HUES6 (cell line): ENCODE measurements around the gene ARMC9.

ENCODE experiments used
- H3K27ac ChIP-seq: 2 replicates; pipeline ENCODE4 v1.7.0; 2013; ENCODE audit warnings: low read depth, mild to moderate bottlenecking, low read length, inconsistent platforms
- H3K27me3 ChIP-seq: 2 replicates; pipeline ENCODE4 v1.6.1; 2013; ENCODE audit warnings: low read length; ENCODE audit not compliant: control insufficient read depth, insufficient read depth
- H3K36me3 ChIP-seq: 2 replicates; pipeline ENCODE4 v1.6.1; 2013; ENCODE audit warnings: low read length; ENCODE audit not compliant: control insufficient read depth, insufficient read depth
- H3K4me1 ChIP-seq: 2 replicates; pipeline ENCODE4 v1.6.1; 2013; ENCODE audit warnings: low read length; ENCODE audit not compliant: control insufficient read depth, insufficient read depth
- H3K4me3 ChIP-seq: 2 replicates; pipeline ENCODE4 v1.5.1; 2013; ENCODE audit warnings: low read depth, low read length
- H3K9ac ChIP-seq: one replicate; pipeline ENCODE4 v1.6.1; 2013; ENCODE audit warnings: mild to moderate bottlenecking, low read length
- H3K9me3 ChIP-seq: 2 replicates; pipeline ENCODE4 v1.6.1; 2013; ENCODE audit warnings: low read depth, low read length; ENCODE audit not compliant: control insufficient read depth, insufficient read depth

The ARMC9 gene

DNA sequence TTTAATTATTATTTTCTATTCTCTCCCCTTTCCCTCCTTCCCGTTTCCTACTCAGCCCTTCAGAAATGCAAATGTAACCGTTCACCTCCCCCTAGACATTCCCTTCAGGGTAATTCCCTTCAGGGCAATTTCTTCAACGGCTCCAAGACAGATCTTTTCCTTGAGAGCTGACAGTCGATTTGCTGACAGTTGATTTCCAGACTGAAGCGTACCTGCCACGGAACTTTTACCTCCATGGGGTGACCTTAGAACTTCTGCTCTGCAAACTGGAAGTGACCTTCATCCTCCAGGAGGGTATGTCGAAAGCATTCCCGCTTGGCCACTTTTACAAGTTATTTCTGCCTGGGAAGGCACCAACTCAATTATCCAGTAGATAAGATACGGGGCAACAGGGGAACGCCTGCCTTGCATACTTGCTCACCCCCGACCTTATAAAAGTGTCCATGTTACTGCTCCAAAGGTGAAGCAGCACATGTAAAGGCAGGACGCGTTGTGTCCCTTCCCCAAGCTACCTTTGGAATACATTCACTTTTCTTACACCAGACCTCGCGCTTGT is 215.6 kb downstream of the ARMC9 start:
- no peaks in the 10 kb centered on the region for H3K27me3 ChIP-seq
- H3K9me3 ChIP-seq, result peaks cover 10% of the 10 kb centered on the region
- H3K4me1 ChIP-seq, result peaks cover 35% of the 10 kb centered on the region
- peak overlapping the region; percentile 11; the same call in 1 of the 2 replicates for H3K4me3 ChIP-seq
- no peaks in the 10 kb centered on the region for H3K36me3 ChIP-seq
- H3K27ac ChIP-seq, result no peak overlapping the region
- peak overlapping the region; percentile 5 for H3K9ac ChIP-seq

DNA sequence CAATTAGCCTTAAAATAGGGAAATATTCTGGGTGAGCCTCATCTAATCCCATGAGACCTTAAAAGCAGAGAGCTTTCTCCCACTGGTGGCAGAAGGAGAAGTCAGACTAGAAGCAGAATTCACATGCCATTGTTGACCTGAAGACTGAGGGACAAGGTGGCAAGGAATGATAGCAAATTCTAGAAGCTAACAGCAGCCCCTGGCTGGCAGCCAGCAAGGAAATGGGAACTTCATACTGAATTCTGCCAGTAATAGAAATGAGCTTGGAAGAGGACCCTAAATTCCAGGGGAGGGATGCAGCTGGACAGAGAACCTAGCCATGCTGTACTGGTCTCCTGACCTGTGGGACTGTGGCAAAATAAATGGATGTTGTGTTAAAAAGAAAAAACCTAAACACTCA is 216.6 kb downstream of the ARMC9 start:
- Histone ChIP-seq H3K4me3 (no peak overlapping the region), H3K36me3 (no peaks in the 10 kb centered on the region), H3K27me3 (no peaks in the 10 kb centered on the region), H3K9ac (no peak overlapping the region), H3K27ac (no peak overlapping the region), H3K9me3 (peaks cover under 1% of the 10 kb centered on the region), H3K4me1 (peaks cover 35% of the 10 kb centered on the region)

DNA sequence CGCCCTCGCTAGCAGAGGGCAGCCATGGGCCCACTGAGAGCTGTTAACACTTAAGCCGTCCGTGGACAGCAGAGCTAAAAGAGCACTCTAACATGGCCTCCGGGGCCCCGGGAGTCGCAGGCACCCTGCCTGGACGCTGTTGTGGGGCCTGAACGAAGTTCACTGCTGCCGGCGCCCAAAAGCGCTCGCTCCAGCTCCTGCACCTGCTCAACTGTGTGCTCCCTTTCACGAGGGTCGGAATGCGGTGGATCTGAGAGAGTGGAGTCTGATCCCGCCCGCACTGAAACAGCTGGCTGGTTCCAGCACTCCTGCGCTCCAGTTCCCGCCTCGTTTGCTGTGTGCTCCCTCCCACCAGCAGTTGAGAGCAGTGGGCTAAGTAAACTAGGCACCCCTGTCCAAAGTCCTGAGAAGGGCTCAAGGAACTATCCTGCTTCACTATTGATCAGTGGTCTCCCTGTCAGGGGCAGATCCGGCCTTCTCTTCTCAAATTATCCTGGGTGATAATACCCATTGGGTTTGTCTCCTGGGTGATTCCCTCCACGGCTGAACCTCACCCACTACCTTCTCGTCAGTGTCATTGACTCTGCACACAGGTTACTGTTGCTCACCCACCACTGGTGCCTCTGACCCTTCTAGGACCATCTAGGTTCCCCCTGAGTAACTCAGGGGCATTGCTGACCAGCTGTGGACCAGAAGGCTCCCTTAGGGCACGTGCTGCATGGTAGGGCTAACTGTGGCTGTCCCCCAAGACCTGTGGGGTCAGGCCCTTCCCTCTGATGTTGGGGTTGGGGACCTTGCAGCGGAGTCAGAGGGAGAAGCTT is 220.6 kb downstream of the ARMC9 start:
- H3K4me1 ChIP-seq, result peaks cover 8% of the 10 kb centered on the region

DNA sequence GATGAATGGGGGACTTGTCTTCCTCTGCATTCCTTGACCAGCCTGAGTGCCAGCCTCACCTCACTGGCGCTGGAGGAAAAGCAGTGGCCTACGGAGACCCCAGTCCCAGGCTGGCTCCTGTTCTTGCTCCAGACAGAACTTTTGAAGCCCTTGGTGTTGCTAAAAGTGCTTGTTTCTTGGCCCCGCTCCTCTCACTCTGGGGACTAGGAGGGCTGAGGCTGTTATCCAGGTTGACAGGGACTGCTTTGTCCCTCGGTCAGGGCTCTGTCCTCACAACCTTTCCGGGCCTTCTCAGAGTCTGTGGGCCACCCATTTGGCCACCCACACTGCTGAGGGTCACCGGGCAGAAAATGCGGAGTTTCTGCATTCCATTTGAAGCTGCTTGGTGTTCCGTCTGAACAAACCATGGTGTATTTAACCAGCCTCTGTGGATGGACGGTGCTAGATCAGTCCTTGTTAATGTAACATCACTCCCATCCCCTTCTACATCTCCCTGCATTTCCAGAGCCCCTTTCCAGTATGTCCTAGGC is 222.7 kb downstream of the ARMC9 start:
- Histone ChIP-seq H3K4me3 (no peak overlapping the region), H3K27me3 (peaks cover 20% of the 10 kb centered on the region; the same call in 1 of the 2 replicates), H3K4me1 (peaks cover 12% of the 10 kb centered on the region), H3K9me3 (no peaks in the 10 kb centered on the region), H3K36me3 (no peaks in the 10 kb centered on the region), H3K27ac (no peak overlapping the region), H3K9ac (no peak overlapping the region)

More for the DNA sequence above, 220.6 kb downstream of the ARMC9 start:
- Histone ChIP-seq H3K4me3 (no peak overlapping the region), H3K27me3 (peaks cover 9% of the 10 kb centered on the region; the same call in 1 of the 2 replicates), H3K36me3 (no peaks in the 10 kb centered on the region), H3K9me3 (no peaks in the 10 kb centered on the region), H3K27ac (no peak overlapping the region), H3K9ac (no peak overlapping the region)

DNA sequence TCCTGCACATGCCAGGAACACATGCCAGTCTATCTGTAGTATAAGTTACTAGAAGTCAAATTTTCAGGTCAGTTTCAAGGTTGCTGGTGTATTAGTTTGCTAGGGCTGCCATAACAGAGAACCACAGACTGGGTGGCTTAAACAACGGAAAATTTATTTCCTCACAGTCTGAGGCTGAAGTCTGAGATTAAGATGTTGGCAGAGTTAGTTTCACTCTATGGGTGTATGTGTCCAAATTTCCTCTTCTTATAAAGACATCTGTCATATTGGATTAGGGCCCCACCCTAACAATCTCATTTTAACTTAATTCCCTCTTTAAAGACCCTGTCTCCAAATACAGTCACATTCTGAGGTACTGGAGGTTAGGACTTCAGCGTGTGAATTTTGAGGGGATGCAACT is 223.6 kb downstream of the ARMC9 start:
- H3K4me1 ChIP-seq, result peaks cover 15% of the 10 kb centered on the region
- no peak overlapping the region for H3K9ac ChIP-seq
- no peak overlapping the region for H3K27ac ChIP-seq
- H3K27me3 ChIP-seq, result peaks cover 29% of the 10 kb centered on the region
- no peaks in the 10 kb centered on the region for H3K9me3 ChIP-seq
- no peaks in the 10 kb centered on the region for H3K36me3 ChIP-seq
- no peak overlapping the region for H3K4me3 ChIP-seq

DNA sequence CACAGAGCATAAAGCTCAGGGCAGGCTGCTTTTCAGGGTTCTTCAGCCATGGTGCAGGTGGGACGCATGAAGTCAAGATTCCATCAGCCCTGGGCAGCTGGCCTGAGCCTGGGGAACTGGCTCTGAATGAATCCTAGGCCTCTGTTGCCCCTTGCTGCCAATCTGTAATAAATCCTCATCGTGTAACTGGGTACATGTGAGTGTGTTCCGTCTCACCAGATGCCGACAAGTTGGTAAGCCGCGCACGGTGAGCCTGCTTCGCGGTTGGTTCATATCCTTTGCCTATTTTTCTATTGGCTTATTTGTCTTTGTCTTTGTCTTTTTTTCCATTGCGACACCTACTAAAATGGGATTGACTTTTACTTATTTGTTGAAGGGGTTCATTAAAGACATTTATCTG is 224.7 kb downstream of the ARMC9 start:
- Histone ChIP-seq H3K4me1 (peaks cover 15% of the 10 kb centered on the region), H3K27ac (no peak overlapping the region), H3K9me3 (no peaks in the 10 kb centered on the region)

More for the DNA sequence above, 224.7 kb downstream of the ARMC9 start:
- H3K4me3 ChIP-seq, result no peak overlapping the region
- no peaks in the 10 kb centered on the region for H3K36me3 ChIP-seq
- peaks cover 32% of the 10 kb centered on the region for H3K27me3 ChIP-seq
- no peak overlapping the region for H3K9ac ChIP-seq
